ENCODE measurements around the gene TEKT1.

Gene TEKT1

DNA sequence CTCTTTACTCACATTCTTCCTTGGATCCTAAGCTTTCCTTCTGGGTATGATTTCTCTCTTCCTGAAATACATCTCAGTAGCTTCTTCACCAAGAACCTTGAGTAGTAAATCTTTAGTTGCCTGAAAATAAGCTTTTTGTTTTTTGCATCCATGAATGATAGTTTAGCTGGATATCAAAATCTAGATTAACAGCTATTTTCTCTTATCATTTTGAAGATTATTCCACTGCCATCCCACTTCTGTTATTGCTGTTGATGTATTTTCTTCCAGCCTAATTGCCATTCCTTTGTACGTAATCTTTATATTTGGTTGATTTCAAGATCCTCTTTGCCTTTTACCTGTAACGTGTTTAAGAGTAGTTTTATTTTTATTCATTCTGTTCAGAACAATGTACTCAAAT lies 63.1 kb downstream of the TEKT1 start:
- no peak overlapping the region for H3K4me3 Mint-ChIP-seq
- H3K9me3 Mint-ChIP-seq: peaks cover 52% of the 10 kb centered on the region
- H3K27me3 Mint-ChIP-seq: peaks cover 4% of the 10 kb centered on the region
- no peaks in the 10 kb centered on the region for H3K4me1 Mint-ChIP-seq (ENCODE audit: low read depth)
- H3K27ac Mint-ChIP-seq: no peak overlapping the region
- intact Hi-C loops (cut with micrococcal nuclease): no loop called here
- H3K36me3 Mint-ChIP-seq (ENCODE audit: low read depth): peaks cover 100% of the 10 kb centered on the region

DNA sequence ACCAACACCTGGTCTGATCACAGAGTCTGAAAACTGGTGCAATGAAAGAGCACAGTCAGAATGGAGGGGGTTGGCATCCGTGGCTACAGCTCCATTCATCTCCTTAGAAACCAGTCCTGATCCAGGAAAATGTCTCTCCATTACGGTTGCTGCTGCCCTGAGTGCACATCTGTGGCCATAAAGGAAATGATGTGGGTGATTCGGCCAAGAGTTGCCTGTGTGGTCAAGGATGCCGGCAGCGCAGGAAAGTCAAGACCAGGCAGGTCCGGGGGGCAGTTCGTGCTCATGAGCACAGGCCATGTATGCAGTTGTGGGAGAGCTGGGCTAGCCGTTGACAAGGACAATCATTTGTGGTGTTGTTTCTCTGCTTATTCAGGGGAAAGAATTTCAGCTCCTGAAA lies 69.8 kb downstream of the TEKT1 start:
- Mint-ChIP-seq H3K27me3 (no peaks in the 10 kb centered on the region), H3K36me3 (ENCODE audit: low read depth) (peaks cover 100% of the 10 kb centered on the region), H3K4me3 (no peak overlapping the region), H3K27ac (no peak overlapping the region), H3K4me1 (ENCODE audit: low read depth) (peaks cover 22% of the 10 kb centered on the region), H3K9me3 (peaks cover 16% of the 10 kb centered on the region)
- intact Hi-C loops (cut with micrococcal nuclease): no loop called here

- Mint-ChIP-seq H3K9me3 (no peaks in the 10 kb centered on the region), H3K36me3 (ENCODE audit: low read depth) (peaks cover 70% of the 10 kb centered on the region), H3K27me3 (no peaks in the 10 kb centered on the region), H3K27ac (no peak overlapping the region), H3K4me1 (ENCODE audit: low read depth) (peaks cover 50% of the 10 kb centered on the region), H3K4me3 (no peak overlapping the region)
- intact Hi-C loops (cut with micrococcal nuclease): loop anchor here (10.0 kb wide), 1 partner anchor 93 kb away; no protein-coding TSS in a partner anchor
Measured at GRCh38 chr17:6757747-6758146, 73.8 kb downstream of the TEKT1 start.

DNA sequence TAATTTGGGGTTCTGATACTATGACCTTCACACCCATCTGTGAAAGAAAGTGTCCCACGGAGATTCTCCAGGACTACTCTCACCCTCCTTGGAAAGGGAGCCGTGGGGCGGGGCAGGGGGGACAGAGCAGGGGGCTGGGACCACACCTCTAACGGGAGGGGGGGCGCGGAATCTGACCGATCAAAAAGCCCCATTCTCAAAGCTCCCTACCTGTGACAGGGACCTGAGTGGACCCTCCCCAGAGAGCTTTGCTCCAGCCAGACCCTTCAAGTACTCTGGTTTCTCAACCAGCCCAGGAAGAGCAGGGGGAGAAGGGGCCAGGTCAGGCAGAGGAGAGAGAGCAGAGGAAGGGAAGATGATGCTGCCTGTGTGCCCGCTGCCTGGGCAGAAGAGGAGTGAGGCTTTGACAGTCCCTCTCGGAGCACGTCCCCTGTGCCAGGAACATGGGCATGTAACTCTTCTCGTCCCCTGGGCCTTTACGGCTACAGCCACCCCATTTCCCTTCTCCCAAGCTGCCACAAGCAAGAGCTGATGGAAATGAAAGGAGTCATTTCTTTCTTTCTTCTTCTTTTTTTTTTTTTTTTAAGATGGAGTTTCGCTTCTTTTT lies 75.0 kb downstream of the TEKT1 start:
- Mint-ChIP-seq H3K27me3 (no peaks in the 10 kb centered on the region), H3K4me1 (ENCODE audit: low read depth) (peaks cover 63% of the 10 kb centered on the region), H3K27ac (peak overlapping the region; percentile 97), H3K9me3 (no peaks in the 10 kb centered on the region), H3K36me3 (ENCODE audit: low read depth) (peaks cover 58% of the 10 kb centered on the region), H3K4me3 (peak overlapping the region; percentile 88)
- intact Hi-C loops (cut with micrococcal nuclease): loop anchor here (10.0 kb wide), 1 partner anchor 92 kb away; no protein-coding TSS in a partner anchor

DNA sequence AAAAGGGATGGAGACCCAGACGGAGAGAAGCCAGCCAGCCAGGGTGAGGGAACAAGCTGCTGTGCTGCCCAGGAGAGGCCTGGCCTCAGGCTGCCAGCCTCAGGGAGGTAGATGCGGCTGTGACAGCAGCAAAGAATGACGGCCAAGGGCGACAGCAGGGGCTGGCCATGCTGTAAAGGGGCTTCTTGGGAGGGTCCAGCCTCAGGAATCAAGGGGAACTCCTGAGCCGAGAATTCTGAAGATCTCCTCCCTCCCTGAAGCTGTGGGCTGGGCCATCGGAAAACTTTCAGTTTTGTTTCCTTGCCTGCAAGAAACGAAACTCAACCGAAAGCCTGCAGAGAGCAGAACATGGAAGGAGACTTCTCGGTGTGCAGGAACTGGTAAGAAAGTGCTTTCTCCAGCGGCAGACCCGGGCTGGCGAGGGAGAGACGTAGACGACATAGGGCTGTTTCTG lies 75.8 kb downstream of the TEKT1 start, which contains the start of gene XAF1:
Gene XAF1 (plus strand): TSS at position 316 of the 454 bp plus-strand sequence. CDS start 33 bp downstream, at position 349.
- Mint-ChIP-seq H3K27ac (peak within 1 kb of the TSS; percentile 97), H3K27me3 (no peaks in the 10 kb centered on the region)
- intact Hi-C loops (cut with micrococcal nuclease): loop anchor here (10.0 kb wide), 1 partner anchor 91 kb away; no protein-coding TSS in a partner anchor

GRCh38 chr17:6755281-6755680 lies 76.2 kb downstream of the TEKT1 start:
- Mint-ChIP-seq H3K27ac (peak overlapping the region; percentile 97), H3K9me3 (no peaks in the 10 kb centered on the region), H3K27me3 (no peaks in the 10 kb centered on the region), H3K36me3 (ENCODE audit: low read depth) (peaks cover 46% of the 10 kb centered on the region), H3K4me3 (peak overlapping the region; percentile 88), H3K4me1 (ENCODE audit: low read depth) (peaks cover 64% of the 10 kb centered on the region)
- intact Hi-C loops (cut with micrococcal nuclease): loop anchor here (10.0 kb wide), 1 partner anchor 90 kb away; no protein-coding TSS in a partner anchor

More for the DNA sequence above, 75.8 kb downstream of the TEKT1 start, which contains the start of gene XAF1:
- Mint-ChIP-seq H3K36me3 (ENCODE audit: low read depth) (peaks cover 50% of the 10 kb centered on the region), H3K4me1 (ENCODE audit: low read depth) (peaks cover 64% of the 10 kb centered on the region), H3K4me3 (peak within 1 kb of the TSS; percentile 88), H3K9me3 (no peaks in the 10 kb centered on the region)

DNA sequence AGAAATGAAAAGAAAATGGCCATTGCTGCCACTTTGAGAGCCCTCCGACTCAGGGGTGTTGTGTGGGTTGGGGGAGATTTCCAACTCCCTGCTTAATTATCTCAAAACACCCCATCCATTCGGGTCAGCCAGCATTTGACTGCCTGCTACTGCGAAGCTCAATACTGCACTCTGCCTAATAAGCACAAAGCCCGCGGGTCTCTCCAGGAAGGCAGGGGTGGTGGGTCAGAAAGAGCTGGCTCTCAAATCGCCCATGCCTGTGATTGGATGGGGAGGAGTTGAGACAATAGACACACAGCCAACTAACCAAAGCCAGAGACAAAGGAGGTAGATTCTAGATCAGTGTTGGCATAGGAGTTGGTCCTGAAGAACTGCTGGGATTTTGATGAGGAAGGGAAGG lies 78.0 kb downstream of the TEKT1 start:
- no peak overlapping the region for H3K4me3 Mint-ChIP-seq
- H3K27me3 Mint-ChIP-seq: no peaks in the 10 kb centered on the region
- H3K4me1 Mint-ChIP-seq (ENCODE audit: low read depth): peaks cover 60% of the 10 kb centered on the region
- intact Hi-C loops (cut with micrococcal nuclease): loop anchor here (10.0 kb wide), 1 partner anchor 89 kb away; no protein-coding TSS in a partner anchor
- H3K36me3 Mint-ChIP-seq (ENCODE audit: low read depth): peaks cover 28% of the 10 kb centered on the region
- peak overlapping the region; percentile 85 for H3K27ac Mint-ChIP-seq
- H3K9me3 Mint-ChIP-seq: no peaks in the 10 kb centered on the region

GRCh38 chr17:6753006-6753445 lies 78.5 kb downstream of the TEKT1 start:
- Mint-ChIP-seq H3K9me3 (no peaks in the 10 kb centered on the region), H3K27ac (peak overlapping the region; percentile 85), H3K27me3 (no peaks in the 10 kb centered on the region), H3K4me3 (no peak overlapping the region), H3K36me3 (ENCODE audit: low read depth) (peaks cover 23% of the 10 kb centered on the region), H3K4me1 (ENCODE audit: low read depth) (peaks cover 54% of the 10 kb centered on the region)
- intact Hi-C loops (cut with micrococcal nuclease): loop anchor here (10.0 kb wide), 1 partner anchor 88 kb away; no protein-coding TSS in a partner anchor

- intact Hi-C loops (cut with micrococcal nuclease): loop anchor here (10.0 kb wide), 1 partner anchor 87 kb away; no protein-coding TSS in a partner anchor
- H3K27ac Mint-ChIP-seq: peak overlapping the region; percentile 85
- H3K27me3 Mint-ChIP-seq: no peaks in the 10 kb centered on the region
- H3K9me3 Mint-ChIP-seq: no peaks in the 10 kb centered on the region
- peaks cover 47% of the 10 kb centered on the region for H3K4me1 Mint-ChIP-seq (ENCODE audit: low read depth)
- no peak overlapping the region for H3K4me3 Mint-ChIP-seq
- peaks cover 16% of the 10 kb centered on the region for H3K36me3 Mint-ChIP-seq (ENCODE audit: low read depth)
Measured at GRCh38 chr17:6752068-6752909, 79.2 kb downstream of the TEKT1 start.

DNA sequence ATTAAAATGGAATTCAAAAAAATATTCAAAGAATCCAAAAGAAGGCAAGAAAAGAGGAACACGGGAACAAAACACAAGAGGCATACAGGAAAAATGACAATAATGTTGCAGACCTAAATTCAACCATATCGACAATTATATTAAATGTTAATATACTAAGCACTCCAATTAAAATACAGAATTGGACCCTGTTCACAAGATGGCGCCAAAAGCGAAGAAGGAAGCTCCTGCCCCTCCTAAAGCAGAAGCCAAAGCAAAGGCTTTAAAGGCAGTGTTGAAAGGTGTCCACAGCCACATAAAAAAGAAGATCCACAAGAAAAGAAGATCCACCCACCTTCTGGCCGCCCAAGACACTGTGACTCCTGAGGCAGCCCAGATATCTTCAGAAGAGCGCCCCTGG lies 82.0 kb downstream of the TEKT1 start:
- intact Hi-C loops (cut with micrococcal nuclease): no loop called here
- no peaks in the 10 kb centered on the region for H3K36me3 Mint-ChIP-seq (ENCODE audit: low read depth)
- peaks cover 12% of the 10 kb centered on the region for H3K27me3 Mint-ChIP-seq
- no peak overlapping the region for H3K27ac Mint-ChIP-seq
- peaks cover 28% of the 10 kb centered on the region for H3K4me1 Mint-ChIP-seq (ENCODE audit: low read depth)
- no peak overlapping the region for H3K4me3 Mint-ChIP-seq
- no peaks in the 10 kb centered on the region for H3K9me3 Mint-ChIP-seq

DNA sequence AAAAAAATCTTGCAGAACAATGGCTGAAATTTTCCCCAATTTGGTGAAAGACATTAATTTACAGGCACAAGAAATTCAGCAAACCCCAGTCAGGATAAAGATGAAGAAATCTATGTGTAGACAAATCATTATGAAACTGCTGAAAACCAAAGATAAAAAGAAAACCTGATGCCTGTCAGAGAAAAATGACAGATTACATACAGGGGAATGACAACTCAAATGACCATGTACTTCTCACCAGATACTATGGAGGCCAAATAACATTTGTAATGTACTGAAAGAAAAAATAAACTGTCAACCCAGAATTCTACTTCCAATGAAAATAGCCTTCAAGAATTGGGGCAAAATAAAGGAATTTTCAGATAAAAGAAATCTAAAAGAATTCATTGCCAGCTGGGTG lies 82.9 kb downstream of the TEKT1 start:
- Mint-ChIP-seq H3K4me1 (ENCODE audit: low read depth) (peaks cover 21% of the 10 kb centered on the region), H3K4me3 (no peak overlapping the region), H3K27me3 (peaks cover 16% of the 10 kb centered on the region), H3K9me3 (no peaks in the 10 kb centered on the region), H3K36me3 (ENCODE audit: low read depth) (no peaks in the 10 kb centered on the region), H3K27ac (no peak overlapping the region)
- intact Hi-C loops (cut with micrococcal nuclease): no loop called here
